Measurements from ENCODE around the gene CYP24A1. TPM values are rescaled to one million over a fixed set of nuclear protein-coding genes. Genes with fewer than 3 reads are reported as not detected.

The CYP24A1 gene
- total and polyA plus RNA-seq, 2 of the 13 experiments (the other 11 are each of a cell fraction or from before 2014, with no cell fraction given) = 9.4 to 32.7 TPM

DNA sequence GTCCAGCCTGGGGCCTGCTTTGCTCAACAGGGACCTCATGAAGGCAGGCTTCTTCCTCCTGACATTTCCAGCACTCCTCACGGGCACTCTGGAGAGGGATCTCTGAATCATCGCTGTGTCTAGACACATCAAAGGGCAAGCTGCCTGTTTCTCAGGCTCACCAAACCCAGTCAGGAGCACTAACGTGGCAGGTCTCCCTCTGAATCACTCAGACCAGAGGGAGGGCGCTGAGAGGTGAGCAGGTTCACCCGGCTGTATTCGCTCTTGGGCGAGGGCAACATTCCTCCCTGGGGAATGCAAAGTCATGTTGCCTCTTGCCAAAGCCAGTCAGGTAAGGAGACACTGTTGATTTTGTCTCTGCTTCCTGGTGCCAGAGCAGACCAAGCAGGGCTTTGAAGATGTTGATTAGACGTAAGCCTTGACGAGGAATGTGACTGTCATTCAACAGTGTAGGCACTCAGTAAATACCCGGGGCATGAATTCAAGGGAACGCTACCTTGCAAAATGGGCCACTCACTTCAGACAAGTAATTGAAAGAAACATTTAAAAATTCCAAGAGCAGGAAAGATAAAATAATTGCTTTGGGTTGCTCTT, 50.1 kb downstream of the CYP24A1 start (continued):
- peak; percentile 99 to 100 for TF ChIP-seq EP300 (IDR thresholded peaks at IDR 0.05; ENCODE audit: low read depth in 2 of 2, low read length in 2 of 2)
- TF ChIP-seq EP300 (CRISPR knock-in tag; IDR thresholded peaks at IDR 0.05; ENCODE audit: borderline replicate concordance) = peak; percentile 100
- no peak for TF ChIP-seq CBX2 (IDR thresholded peaks at IDR 0.05; ENCODE audit: low read depth, low read length)
- TF ChIP-seq CBX2 (CRISPR knock-in tag; IDR thresholded peaks at IDR 0.05; ENCODE audit: low read depth) = no peak
- no peak; the same call in 1 of the 2 replicates for TF ChIP-seq TIGD3 (CRISPR knock-in tag; IDR thresholded peaks at IDR 0.05; ENCODE audit: borderline replicate concordance)
- no peak for TF ChIP-seq ZNF737 (CRISPR knock-in tag; IDR thresholded peaks at IDR 0.05; ENCODE audit: borderline replicate concordance)
- peak; percentile 98 for TF ChIP-seq FOXA1 (IDR thresholded peaks at IDR 0.05)
- TF ChIP-seq FOXA1 (CRISPR knock-in tag; IDR thresholded peaks at IDR 0.05) = peak; percentile 100
- no peak for TF ChIP-seq IRF1 (CRISPR knock-in tag; IDR thresholded peaks at IDR 0.05; ENCODE audit: low read depth)
- peak; percentile 87 for TF ChIP-seq ZNF670 (CRISPR knock-in tag; IDR thresholded peaks at IDR 0.05; ENCODE audit: borderline replicate concordance)
- TF ChIP-seq SMARCE1 (IDR thresholded peaks at IDR 0.05; ENCODE audit: borderline replicate concordance) = no peak
- peak; percentile 89; the same call in 1 of the 2 replicates for TF ChIP-seq DNMT1 (CRISPR knock-in tag; IDR thresholded peaks at IDR 0.05)
- TF ChIP-seq RBAK (CRISPR knock-in tag; IDR thresholded peaks at IDR 0.05) = peak; percentile 8; the same call in 1 of the 2 replicates
- TF ChIP-seq, protein P1, sequence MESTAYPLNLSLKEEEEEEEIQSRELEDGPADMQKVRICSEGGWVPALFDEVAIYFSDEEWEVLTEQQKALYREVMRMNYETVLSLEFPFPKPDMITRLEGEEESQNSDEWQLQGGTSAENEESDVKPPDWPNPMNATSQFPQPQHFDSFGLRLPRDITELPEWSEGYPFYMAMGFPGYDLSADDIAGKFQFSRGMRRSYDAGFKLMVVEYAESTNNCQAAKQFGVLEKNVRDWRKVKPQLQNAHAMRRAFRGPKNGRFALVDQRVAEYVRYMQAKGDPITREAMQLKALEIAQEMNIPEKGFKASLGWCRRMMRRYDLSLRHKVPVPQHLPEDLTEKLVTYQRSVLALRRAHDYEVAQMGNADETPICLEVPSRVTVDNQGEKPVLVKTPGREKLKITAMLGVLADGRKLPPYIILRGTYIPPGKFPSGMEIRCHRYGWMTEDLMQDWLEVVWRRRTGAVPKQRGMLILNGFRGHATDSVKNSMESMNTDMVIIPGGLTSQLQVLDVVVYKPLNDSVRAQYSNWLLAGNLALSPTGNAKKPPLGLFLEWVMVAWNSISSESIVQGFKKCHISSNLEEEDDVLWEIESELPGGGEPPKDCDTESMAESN (CRISPR knock-in tag; conservative IDR thresholded peaks at IDR 0.05) = no peak; the same call in none of the 2 replicates
- TF ChIP-seq MEIS2 (CRISPR knock-in tag; IDR thresholded peaks at IDR 0.05) = peak; percentile 98
- TF ChIP-seq ZNF253 (CRISPR knock-in tag; IDR thresholded peaks at IDR 0.05; ENCODE audit: borderline replicate concordance) = no peak
- TF ChIP-seq KLF16 (CRISPR knock-in tag; IDR thresholded peaks at IDR 0.05) = peak in 1 of 2 experiments; percentile 93; a peak in 2 of 4 replicates
- TF ChIP-seq ZNF460 (CRISPR knock-in tag; IDR thresholded peaks at IDR 0.05; ENCODE audit: borderline replicate concordance) = no peak; the same call in 1 of the 2 replicates
- 0 out of 2 replicates have a peak, but pooled peaks have one; percentile 79 for TF ChIP-seq ZNF326 (CRISPR knock-in tag; IDR thresholded peaks at IDR 0.05; ENCODE audit: borderline replicate concordance)
- TF ChIP-seq, protein P2, sequence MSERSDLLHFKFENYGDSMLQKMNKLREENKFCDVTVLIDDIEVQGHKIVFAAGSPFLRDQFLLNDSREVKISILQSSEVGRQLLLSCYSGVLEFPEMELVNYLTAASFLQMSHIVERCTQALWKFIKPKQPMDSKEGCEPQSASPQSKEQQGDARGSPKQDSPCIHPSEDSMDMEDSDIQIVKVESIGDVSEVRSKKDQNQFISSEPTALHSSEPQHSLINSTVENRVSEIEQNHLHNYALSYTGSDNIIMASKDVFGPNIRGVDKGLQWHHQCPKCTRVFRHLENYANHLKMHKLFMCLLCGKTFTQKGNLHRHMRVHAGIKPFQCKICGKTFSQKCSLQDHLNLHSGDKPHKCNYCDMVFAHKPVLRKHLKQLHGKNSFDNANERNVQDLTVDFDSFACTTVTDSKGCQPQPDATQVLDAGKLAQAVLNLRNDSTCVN (CRISPR knock-in tag; IDR thresholded peaks at IDR 0.05; ENCODE audit: borderline replicate concordance) = peak; percentile 97
- no peak for TF ChIP-seq U2AF1 (optimal IDR thresholded peaks at IDR 0.05; ENCODE audit: low read depth, low read length)
- TF ChIP-seq ZKSCAN8 (CRISPR knock-in tag; IDR thresholded peaks at IDR 0.05; ENCODE audit: borderline replicate concordance) = peak; percentile 90; the same call in 1 of the 2 replicates
- TF ChIP-seq ZNF20 (CRISPR knock-in tag; IDR thresholded peaks at IDR 0.05) = no peak
- TF ChIP-seq FIP1L1 (IDR thresholded peaks at IDR 0.05; ENCODE audit: borderline replicate concordance, insufficient read depth, low read depth, low read length) = peak; percentile 86; the same call in 1 of the 2 replicates
- TF ChIP-seq ZNF678 (CRISPR knock-in tag; IDR thresholded peaks at IDR 0.05) = no peak
- peak; percentile 97 for TF ChIP-seq TBX2 (CRISPR knock-in tag; IDR thresholded peaks at IDR 0.05; ENCODE audit: borderline replicate concordance)
